ENCODE measurements around the gene CIAO1. TPM values are rescaled to one million over a fixed set of nuclear protein-coding genes. Genes with fewer than 3 reads are reported as not detected.
"Not testable (repeated sequence)": the region's sequence is repeated elsewhere in the genome, so short reads cannot be mapped to it uniquely, and the experiment has no call there.

The CIAO1 gene
- total RNA-seq, 2 experiments from 2014 or later, result 86.6 to 87.1 TPM

DNA sequence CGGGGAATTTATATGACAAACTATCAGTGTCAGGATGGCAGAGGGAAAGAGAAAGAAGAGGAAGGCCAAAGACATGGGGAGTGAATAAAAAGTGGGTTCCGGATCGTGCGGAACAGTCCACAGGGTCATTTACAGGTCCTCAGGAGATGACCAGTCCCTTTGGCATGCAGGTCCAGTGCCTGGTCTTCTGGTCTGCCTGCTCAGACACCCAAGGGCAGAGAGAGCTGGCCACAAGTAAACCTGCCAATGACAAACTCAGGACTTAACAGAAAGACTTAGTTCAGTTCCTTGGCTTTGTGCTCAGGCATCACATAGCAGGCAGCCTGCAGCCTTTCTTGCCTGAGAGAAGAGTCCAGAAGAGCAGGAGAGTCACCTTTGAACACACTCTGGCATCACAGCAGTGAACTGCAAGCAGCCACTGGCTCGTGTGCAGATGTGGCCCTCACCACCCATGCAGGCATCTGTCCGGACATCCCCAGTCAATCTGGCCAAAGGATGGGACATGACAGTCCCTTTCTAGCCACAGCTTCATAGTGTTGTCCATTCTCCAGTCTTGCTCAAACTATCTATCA is 14.2 kb upstream of the CIAO1 start:
- POLR2A ChIA-PET, result interaction anchor here (1.2 kb wide), 1 partner anchor 11 kb away, joined by 3 read pairs; no protein-coding TSS in a partner anchor
- Mint-ChIP-seq H3K27ac (peak overlapping the region; percentile 81), H3K36me3 (peaks cover 24% of the 10 kb centered on the region), H3K4me1 (ENCODE audit: low read depth) (peaks cover 14% of the 10 kb centered on the region), H3K4me3 (no peak overlapping the region), H3K9me3 (no peaks in the 10 kb centered on the region), H3K27me3 (no peaks in the 10 kb centered on the region)
- intact Hi-C loops (cut with micrococcal nuclease), result no loop called here
- peak; percentile 34 for DNase-seq
- CTCF ChIA-PET, result no interaction called here

- POLR2A ChIA-PET, result interaction anchor here (1.2 kb wide), 1 partner anchor 12 kb away, joined by 3 read pairs; no protein-coding TSS in a partner anchor
- intact Hi-C loops (cut with micrococcal nuclease), result no loop called here
- Mint-ChIP-seq H3K27me3 (no peaks in the 10 kb centered on the region), H3K36me3 (peaks cover 26% of the 10 kb centered on the region), H3K9me3 (no peaks in the 10 kb centered on the region), H3K4me3 (no peak overlapping the region), H3K27ac (peak overlapping the region; percentile 81), H3K4me1 (ENCODE audit: low read depth) (peaks cover 14% of the 10 kb centered on the region)
- no peak for DNase-seq
- CTCF ChIA-PET, result no interaction called here
Measured at GRCh38 chr2:96252526-96252925, 13.5 kb upstream of the CIAO1 start.

GRCh38 chr2:96253006-96253405 is 13.0 kb upstream of the CIAO1 start:
- Mint-ChIP-seq H3K9me3 (no peaks in the 10 kb centered on the region), H3K36me3 (peaks cover 26% of the 10 kb centered on the region), H3K4me1 (ENCODE audit: low read depth) (peaks cover 15% of the 10 kb centered on the region), H3K4me3 (no peak overlapping the region), H3K27me3 (no peaks in the 10 kb centered on the region), H3K27ac (no peak overlapping the region)
- intact Hi-C loops (cut with micrococcal nuclease), result no loop called here
- ChIA-PET POLR2A (no interaction called here), CTCF (interaction anchor here (0.8 kb wide), 1 partner anchor 260 kb away, joined by 3 read pairs; no protein-coding TSS in a partner anchor)
- no peak for DNase-seq

DNA sequence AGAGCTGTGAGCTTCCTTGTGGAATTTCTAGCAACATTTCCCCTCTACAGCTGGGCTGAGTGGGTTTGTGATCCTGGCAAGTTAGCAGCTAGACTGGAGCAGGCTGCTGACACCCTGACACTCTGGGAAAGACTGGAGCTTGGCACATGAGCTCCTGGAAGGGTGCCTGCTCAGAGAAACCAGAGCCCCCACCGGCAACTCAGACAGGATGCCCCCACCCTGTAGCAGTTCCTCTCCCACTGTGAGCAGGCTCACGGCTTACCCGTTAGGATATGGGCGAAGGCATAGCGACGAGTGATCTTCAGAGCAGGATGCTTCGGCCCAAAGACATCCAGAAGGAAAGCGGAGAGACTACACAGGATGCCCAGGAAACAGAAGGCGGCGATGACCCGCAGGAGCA is 11.5 kb upstream of the CIAO1 start:
- peaks cover 26% of the 10 kb centered on the region for H3K36me3 Mint-ChIP-seq
- no peak for DNase-seq
- no peaks in the 10 kb centered on the region for H3K9me3 Mint-ChIP-seq
- ChIA-PET POLR2A (no interaction called here), CTCF (no interaction called here)
- H3K4me1 Mint-ChIP-seq (ENCODE audit: low read depth), result peaks cover 28% of the 10 kb centered on the region
- H3K4me3 Mint-ChIP-seq, result no peak overlapping the region
- no peak overlapping the region for H3K27ac Mint-ChIP-seq
- no peaks in the 10 kb centered on the region for H3K27me3 Mint-ChIP-seq
- intact Hi-C loops (cut with micrococcal nuclease), result no loop called here

- Mint-ChIP-seq H3K27me3 (no peaks in the 10 kb centered on the region), H3K4me1 (ENCODE audit: low read depth) (peaks cover 43% of the 10 kb centered on the region), H3K9me3 (no peaks in the 10 kb centered on the region), H3K27ac (peak overlapping the region; percentile 66), H3K36me3 (peaks cover 25% of the 10 kb centered on the region), H3K4me3 (no peak overlapping the region)
- intact Hi-C loops (cut with micrococcal nuclease), result no loop called here
- ChIA-PET POLR2A (interaction anchor here (0.6 to 0.9 kb wide), 3 partner anchors 15 to 82 kb away, joined by 3 read pairs; no protein-coding TSS in a partner anchor), CTCF (interaction anchor here (1.9 kb wide), 1 partner anchor 83 kb away, joined by 6 read pairs; no protein-coding TSS in a partner anchor)
- DNase-seq, result no peak
Measured at GRCh38 chr2:96256611-96257113, 9.4 kb upstream of the CIAO1 start.

DNA sequence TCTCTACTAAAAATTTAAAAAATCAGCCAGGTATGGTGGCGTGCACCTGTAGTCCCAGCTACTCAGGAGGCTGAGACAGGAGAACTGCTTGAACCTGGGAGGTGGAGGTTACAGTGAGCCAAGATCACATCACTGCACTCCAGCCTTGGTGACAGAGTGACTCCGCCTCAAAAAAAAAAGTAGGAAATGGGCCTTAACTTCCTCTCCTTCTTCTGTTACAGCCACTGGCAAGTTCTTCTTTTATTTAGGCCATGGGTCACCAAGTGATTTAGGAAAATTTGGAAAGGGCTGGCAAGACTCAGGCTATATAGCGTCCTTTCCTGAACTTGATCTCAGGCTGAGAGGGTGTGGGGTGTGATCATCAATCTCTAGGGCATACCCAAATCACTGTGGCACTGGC is 8.3 kb upstream of the CIAO1 start:
- H3K4me3 Mint-ChIP-seq; intact Hi-C loops (cut with micrococcal nuclease); H3K9me3 Mint-ChIP-seq; H3K27me3 Mint-ChIP-seq; DNase-seq; CTCF ChIA-PET: not testable (repeated sequence)
- peaks cover 49% of the 10 kb centered on the region for H3K4me1 Mint-ChIP-seq (ENCODE audit: low read depth)
- H3K27ac Mint-ChIP-seq, result peak overlapping the region; percentile 12
- H3K36me3 Mint-ChIP-seq, result peaks cover 19% of the 10 kb centered on the region
- POLR2A ChIA-PET, result interaction anchor here (0.8 to 0.9 kb wide), 2 partner anchors 49 to 83 kb away, joined by 3 read pairs; partner anchors contain the start of gene STARD7

GRCh38 chr2:96258166-96259022 is 7.6 kb upstream of the CIAO1 start:
- no peak for DNase-seq
- peaks cover 53% of the 10 kb centered on the region for H3K4me1 Mint-ChIP-seq (ENCODE audit: low read depth)
- no peaks in the 10 kb centered on the region for H3K9me3 Mint-ChIP-seq
- intact Hi-C loops (cut with micrococcal nuclease), result no loop called here
- H3K27me3 Mint-ChIP-seq, result no peaks in the 10 kb centered on the region
- ChIA-PET POLR2A (no interaction called here), CTCF (no interaction called here)
- H3K4me3 Mint-ChIP-seq, result no peak overlapping the region
- peak overlapping the region; percentile 45 for H3K27ac Mint-ChIP-seq
- H3K36me3 Mint-ChIP-seq, result peaks cover 18% of the 10 kb centered on the region

DNA sequence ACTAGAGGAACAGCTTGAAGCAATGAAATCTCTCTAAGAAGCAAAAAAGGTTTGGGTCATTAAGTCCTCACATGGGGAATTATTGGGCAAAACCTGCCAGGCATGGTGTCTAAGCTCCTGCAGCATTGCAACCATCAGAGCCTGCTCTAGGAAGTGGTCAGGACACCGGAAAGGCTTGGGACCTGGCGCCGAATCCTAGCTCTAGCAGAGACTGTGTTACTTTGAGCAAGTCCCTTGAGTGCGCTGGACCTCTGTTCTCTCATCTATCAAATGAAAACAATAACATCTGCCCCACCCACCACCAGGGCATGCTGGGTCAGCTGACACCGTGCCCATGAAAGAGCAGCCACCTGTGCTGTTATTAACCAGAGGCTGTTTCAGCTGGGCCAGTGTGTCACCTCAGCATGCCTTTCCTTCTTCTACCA is 6.5 kb upstream of the CIAO1 start:
- intact Hi-C loops (cut with micrococcal nuclease), result no loop called here
- Mint-ChIP-seq H3K9me3 (no peaks in the 10 kb centered on the region), H3K27ac (peak overlapping the region; percentile 19), H3K4me3 (no peak overlapping the region), H3K27me3 (no peaks in the 10 kb centered on the region), H3K36me3 (peaks cover 14% of the 10 kb centered on the region), H3K4me1 (ENCODE audit: low read depth) (peaks cover 64% of the 10 kb centered on the region)
- ChIA-PET CTCF (interaction anchor here (0.9 to 1.3 kb wide), 2 partner anchors 27 to 51 kb away, joined by 3 read pairs; partner anchors contain the start of gene STARD7), POLR2A (no interaction called here)
- no peak for DNase-seq

GRCh38 chr2:96260387-96261260 is 5.4 kb upstream of the CIAO1 start:
- Mint-ChIP-seq H3K27ac (peak overlapping the region; percentile 49), H3K4me1 (ENCODE audit: low read depth) (peaks cover 67% of the 10 kb centered on the region), H3K9me3 (no peaks in the 10 kb centered on the region), H3K4me3 (no peak overlapping the region), H3K36me3 (peaks cover 13% of the 10 kb centered on the region), H3K27me3 (no peaks in the 10 kb centered on the region)
- CTCF ChIA-PET, result interaction anchor here (0.5 to 2.4 kb wide), 9 partner anchors 52 to 268 kb away, joined by 3 to 9 read pairs (median 4); partner anchors contain the start of genes ASTL and STARD7
- POLR2A ChIA-PET, result interaction anchor here (2.1 kb wide), 1 partner anchor 52 kb away, joined by 9 read pairs; the partner anchor contains the start of gene STARD7
- peak; percentile 61 for DNase-seq
- intact Hi-C loops (cut with micrococcal nuclease), result no loop called here

- peaks cover 13% of the 10 kb centered on the region for H3K36me3 Mint-ChIP-seq
Measured at GRCh38 chr2:96261328-96262003, 4.6 kb upstream of the CIAO1 start.

DNA sequence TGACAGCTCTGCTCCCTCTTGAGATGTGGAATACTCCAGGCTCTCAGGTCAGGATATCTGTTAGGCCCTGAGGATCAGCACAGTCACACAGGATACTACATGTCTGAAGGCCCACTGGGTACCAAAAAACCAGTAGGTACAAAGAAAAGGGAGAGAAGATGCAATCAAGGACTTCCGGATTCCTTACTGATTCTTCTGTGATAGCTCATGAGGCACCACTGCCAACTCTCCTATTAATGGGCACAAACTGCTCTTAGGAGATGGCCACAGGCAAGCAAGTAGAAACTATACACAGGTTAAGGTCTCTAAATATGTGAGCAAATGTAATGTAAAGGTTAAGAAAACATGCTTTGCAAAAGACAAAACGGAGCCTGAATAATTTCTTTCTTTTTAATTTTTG is 3.7 kb upstream of the CIAO1 start:
- H3K36me3 Mint-ChIP-seq, result peaks cover 12% of the 10 kb centered on the region
- no peaks in the 10 kb centered on the region for H3K9me3 Mint-ChIP-seq
- peaks cover 67% of the 10 kb centered on the region for H3K4me1 Mint-ChIP-seq (ENCODE audit: low read depth)
- no peaks in the 10 kb centered on the region for H3K27me3 Mint-ChIP-seq
- no peak overlapping the region for H3K4me3 Mint-ChIP-seq
- CTCF ChIA-PET, result interaction anchor here (2.4 kb wide), 1 partner anchor 123 kb away, joined by 9 read pairs; no protein-coding TSS in a partner anchor
- intact Hi-C loops (cut with micrococcal nuclease), result no loop called here
- no peak for DNase-seq
- POLR2A ChIA-PET, result interaction anchor here (2.1 kb wide), 1 partner anchor 54 kb away, joined by 9 read pairs; the partner anchor contains the start of gene STARD7
- no peak overlapping the region for H3K27ac Mint-ChIP-seq

More at GRCh38 chr2:96261328-96262003, 4.6 kb upstream of the CIAO1 start:
- peaks cover 69% of the 10 kb centered on the region for H3K4me1 Mint-ChIP-seq (ENCODE audit: low read depth)
- no peaks in the 10 kb centered on the region for H3K9me3 Mint-ChIP-seq
- H3K27ac Mint-ChIP-seq, result no peak overlapping the region
- intact Hi-C loops (cut with micrococcal nuclease), result no loop called here
- DNase-seq, result no peak
- no peaks in the 10 kb centered on the region for H3K27me3 Mint-ChIP-seq
- ChIA-PET POLR2A (interaction anchor here (2.1 kb wide), 1 partner anchor 53 kb away, joined by 9 read pairs; the partner anchor contains the start of gene STARD7), CTCF (interaction anchor here (1.1 to 2.4 kb wide), 6 partner anchors 53 to 269 kb away, joined by 3 to 9 read pairs (median 6); partner anchors contain the start of gene STARD7)
- H3K4me3 Mint-ChIP-seq, result no peak overlapping the region
